HCT116 (cell line): Measurements from ENCODE around the gene KNCN. TPM values are rescaled to one million over a fixed set of nuclear protein-coding genes. Genes with fewer than 3 reads are reported as not detected.

ENCODE experiments used
- ATAC-seq: fragments of 200-7000 bp; cut with Tn5 transposase; 2 replicates; pipeline ENCODE4 v1.9.1; 2020; ENCODE audit warnings: mild to moderate bottlenecking, moderate library complexity
- BruUV-seq: library from RNA; stranded (reverse); fragments of 400-500 nt; replicated peaks from 2 replicates; lab custom pipeline; 2021; lab: Mats Ljungman, UMichigan
- CTCF ChIA-PET: fragments of 300-600 bp; sonication (Branson Sonifier 250); formaldehyde crosslinking; loops from one replicate; lab custom pipeline; 2021; ENCODE audit warnings: antibody characterized with exemption; lab: Charles Lee
- POLR2A ChIA-PET: fragments of 300-600, 350-600 bp; sonication (Branson Sonifier 250); formaldehyde crosslinking; loops from one replicate; lab custom pipeline; 2021; ENCODE audit warnings: antibody characterized with exemption; lab: Charles Lee
- RAD21 ChIA-PET, 2 experiments: fragments of 300-600 bp; sonication (Branson Sonifier 250); formaldehyde crosslinking; loops; one replicate each; lab custom pipeline; 2023; ENCODE audit warnings: low total read pairs in 2 of 2; ENCODE audit not compliant: uncharacterized antibody in 2 of 2, unreplicated experiment in 2 of 2, low non-redundant PET in 1 of 2; lab: Charles Lee
- DNase-seq: peaks from one replicate; pipeline ENCODE4 v3.0.0-alpha.2; 2010; ENCODE audit warnings: low read depth, low spot score
- H2AFZ ChIP-seq: fragments of 200-600 bp; shearing (Covaris generic), sonication (generic); 2 replicates; pipeline ENCODE4 v1.6.1; 2017; ENCODE audit warnings: low read depth, mixed run types, mixed read lengths, antibody characterized with exemption, low read length; ENCODE audit not compliant: poor library complexity, severe bottlenecking
- H3K27ac ChIP-seq: 2 replicates; pipeline ENCODE4 v1.5.1; 2012; ENCODE audit warnings: low read depth, low read length
- H3K27me3 ChIP-seq: fragments of 200-600 bp; sonication (generic); 2 replicates; pipeline ENCODE4 v1.6.1; 2016; ENCODE audit warnings: mixed run types, low read length, mixed read lengths; ENCODE audit not compliant: insufficient read depth
- H3K36me3 ChIP-seq, 2 experiments: fragments of 200-500 bp in 1 of 2; fragments of 200-600 bp in 1 of 2; sonication (Bioruptor generic) in 1 of 2; sonication (generic) in 1 of 2; 2 replicates each; pipeline versions ENCODE4 v1.5.1 to v1.6.1; 2014 to 2016; ENCODE audit warnings: low read length in 2 of 2, inconsistent platforms in 1 of 2, mixed read lengths in 1 of 2, mixed run types in 1 of 2; ENCODE audit not compliant: insufficient read depth in 2 of 2, control insufficient read depth in 1 of 2
- H3K4me1 ChIP-seq, 2 experiments: fragments of 200-600 bp in 1 of 2; sonication (generic) in 1 of 2; 2 replicates each; pipeline versions ENCODE4 v1.5.1 to v1.6.1; 2012 to 2017; ENCODE audit warnings: low read length in 2 of 2, inconsistent platforms in 1 of 2, mild to moderate bottlenecking in 1 of 2, mixed read lengths in 1 of 2, mixed run types in 1 of 2, moderate library complexity in 1 of 2; ENCODE audit not compliant: insufficient read depth in 2 of 2, control insufficient read depth in 1 of 2
- H3K4me2 ChIP-seq: fragments of 200-600 bp; sonication (generic); 2 replicates; pipeline ENCODE4 v1.6.1; 2017; ENCODE audit warnings: mixed run types, low read length, mixed read lengths
- H3K4me3 ChIP-seq, 2 experiments: fragments of 200-600 bp in 1 of 2; sonication (generic) in 1 of 2; replicated peaks in 1 of 2; 2 replicates each; pipeline ENCODE4 v1.5.1; 2011 to 2016; ENCODE audit warnings: low read length in 2 of 2, control low read depth in 1 of 2, low read depth in 1 of 2, mild to moderate bottlenecking in 1 of 2, mixed read lengths in 1 of 2, mixed run types in 1 of 2
- H3K79me2 ChIP-seq: fragments of 200-600 bp; sonication (generic); 2 replicates; pipeline ENCODE4 v1.6.1; 2017; ENCODE audit warnings: mild to moderate bottlenecking, mixed run types, low read length, moderate library complexity, mixed read lengths; ENCODE audit not compliant: insufficient read depth
- H3K9ac ChIP-seq: fragments of 200-600 bp; sonication (generic); 2 replicates; pipeline ENCODE4 v1.6.1; 2016; ENCODE audit warnings: low read length, mixed read lengths
- H3K9me2 ChIP-seq: fragments of 200-600 bp; sonication (generic), shearing (Covaris generic); 2 replicates; pipeline ENCODE4 v1.6.1; 2017; ENCODE audit warnings: mixed run types, mild to moderate bottlenecking, moderate library complexity; ENCODE audit not compliant: insufficient read depth
- H3K9me3 ChIP-seq, 2 experiments: fragments of 200-500 bp in 1 of 2; fragments of 200-600 bp in 1 of 2; sonication (Bioruptor generic) in 1 of 2; sonication (generic) in 1 of 2; 2 replicates each; pipeline ENCODE4 v1.6.1; 2014 to 2017; ENCODE audit warnings: low read length in 2 of 2, mixed read lengths in 2 of 2, inconsistent platforms in 1 of 2, low read depth in 1 of 2, mild to moderate bottlenecking in 1 of 2, mixed run types in 1 of 2, moderate library complexity in 1 of 2; ENCODE audit not compliant: control insufficient read depth in 1 of 2, insufficient read depth in 1 of 2
- H4K20me1 ChIP-seq: fragments of 200-600 bp; sonication (generic), shearing (Covaris generic); 2 replicates; pipeline ENCODE4 v1.6.1; 2017; ENCODE audit warnings: mixed run types, mild to moderate bottlenecking, moderate library complexity; ENCODE audit not compliant: insufficient read depth
- ATF3 ChIP-seq: IDR thresholded peaks from 2 replicates; pipeline ENCODE4 v1.6.1; 2012
- EGR1 ChIP-seq: IDR thresholded peaks from 2 replicates; pipeline ENCODE4 v1.6.1; 2012; ENCODE audit warnings: low read depth
- ELF1 ChIP-seq: IDR thresholded peaks from 2 replicates; pipeline ENCODE4 v1.6.1; 2012; ENCODE audit warnings: low read depth, borderline replicate concordance
- EZH2phosphoT487 ChIP-seq: fragments of 200-600 bp; IDR thresholded peaks from 2 replicates; pipeline ENCODE4 v1.6.1; 2018; ENCODE audit warnings: antibody characterized with exemption, borderline replicate concordance
- FOSL1 ChIP-seq: IDR thresholded peaks from 2 replicates; pipeline ENCODE4 v1.6.1; 2012; ENCODE audit warnings: low read depth
- JUND ChIP-seq: IDR thresholded peaks from 2 replicates; pipeline ENCODE4 v1.6.1; 2012
- MAX ChIP-seq: IDR thresholded peaks from 2 replicates; pipeline ENCODE4 v1.6.1; 2012
- POLR2A ChIP-seq: IDR thresholded peaks from 2 replicates; pipeline ENCODE4 v1.7.0; 2011; ENCODE audit warnings: borderline replicate concordance; ENCODE audit not compliant: insufficient read depth, insufficient read length; ENCODE audit errors: extremely low read depth
- POLR2AphosphoS5 ChIP-seq: IDR thresholded peaks from 2 replicates; pipeline ENCODE4 v1.6.1; 2011; ENCODE audit warnings: mild to moderate bottlenecking, low read depth, low read length, moderate library complexity
- SIN3A ChIP-seq: IDR thresholded peaks from 2 replicates; pipeline ENCODE4 v1.6.1; 2012; ENCODE audit warnings: low read depth
- SRF ChIP-seq: IDR thresholded peaks from 2 replicates; pipeline ENCODE4 v1.6.1; 2012; ENCODE audit warnings: low read depth
- TCF7L2 ChIP-seq: IDR thresholded peaks from 2 replicates; pipeline ENCODE4 v1.7.0; 2011; ENCODE audit warnings: borderline replicate concordance, inconsistent platforms; ENCODE audit not compliant: insufficient read depth, insufficient read length; ENCODE audit errors: extremely low read depth
- intact Hi-C: fragments of 100-400 bp; cut with micrococcal nuclease; formaldehyde crosslinking; loops from 2 replicates; pipeline ENCODE4 v1.10.0; 2022
- total RNA-seq: library from RNA; stranded (reverse); gene quantifications from one replicate; pipeline ENCODE4 v1.2.1, GENCODE V29; 2021; ENCODE audit not compliant: unreplicated experiment
- TF ChIP-seq, protein P1 (sequence below): IDR thresholded peaks from 2 replicates; pipeline ENCODE4 v1.6.1; 2012; ENCODE audit warnings: low read depth

KNCN gene
- total RNA-seq, 1 experiment from 2014 or later: not detected

DNA sequence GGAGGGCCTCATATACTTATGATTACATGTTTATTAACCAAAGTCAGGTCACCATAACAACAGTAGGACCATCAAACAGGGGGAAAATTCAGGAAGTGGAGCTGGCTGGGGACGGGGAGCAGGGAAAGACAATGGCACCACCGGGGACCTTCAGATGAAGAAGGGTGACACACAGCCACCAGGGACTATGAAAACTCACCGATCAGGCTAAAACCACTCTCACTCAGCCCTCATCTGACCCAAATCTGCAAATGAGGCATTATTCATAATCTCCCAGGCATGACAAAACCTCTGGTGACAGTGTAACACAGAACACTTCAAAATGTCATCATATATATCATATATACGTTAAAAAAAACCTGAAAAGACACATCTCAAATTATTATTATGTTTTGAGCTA lies 41.4 kb upstream of the KNCN start:
- ChIA-PET POLR2A (no interaction called here), RAD21 (no interaction called here), CTCF (no interaction called here)
- H3K79me2 ChIP-seq: no peaks in the 10 kb centered on the region
- H3K4me3 ChIP-seq: no peak overlapping the region
- H3K9me2 ChIP-seq: no peaks in the 10 kb centered on the region
- no peak overlapping the region for H3K4me2 ChIP-seq
- no peaks in the 10 kb centered on the region for H3K27me3 ChIP-seq
- H3K9me3 ChIP-seq: no peaks in the 10 kb centered on the region
- no peak overlapping the region for H3K9ac ChIP-seq
- peaks cover 14 to 23% of the 10 kb centered on the region in 2 experiments; a peak in 2 of 4 replicates for H3K36me3 ChIP-seq
- DNase-seq (no peak), ATAC-seq (no peak)
- intact Hi-C loops: no loop called here
- TF ChIP-seq SRF (no peak), POLR2AphosphoS5 (no peak), JUND (no peak), MAX (no peak), EZH2phosphoT487 (no peak), ELF1 (no peak), FOSL1 (no peak), SIN3A (no peak), TCF7L2 (no peak), ATF3 (no peak), POLR2A (no peak), EGR1 (no peak)
- TF ChIP-seq, protein P1, sequence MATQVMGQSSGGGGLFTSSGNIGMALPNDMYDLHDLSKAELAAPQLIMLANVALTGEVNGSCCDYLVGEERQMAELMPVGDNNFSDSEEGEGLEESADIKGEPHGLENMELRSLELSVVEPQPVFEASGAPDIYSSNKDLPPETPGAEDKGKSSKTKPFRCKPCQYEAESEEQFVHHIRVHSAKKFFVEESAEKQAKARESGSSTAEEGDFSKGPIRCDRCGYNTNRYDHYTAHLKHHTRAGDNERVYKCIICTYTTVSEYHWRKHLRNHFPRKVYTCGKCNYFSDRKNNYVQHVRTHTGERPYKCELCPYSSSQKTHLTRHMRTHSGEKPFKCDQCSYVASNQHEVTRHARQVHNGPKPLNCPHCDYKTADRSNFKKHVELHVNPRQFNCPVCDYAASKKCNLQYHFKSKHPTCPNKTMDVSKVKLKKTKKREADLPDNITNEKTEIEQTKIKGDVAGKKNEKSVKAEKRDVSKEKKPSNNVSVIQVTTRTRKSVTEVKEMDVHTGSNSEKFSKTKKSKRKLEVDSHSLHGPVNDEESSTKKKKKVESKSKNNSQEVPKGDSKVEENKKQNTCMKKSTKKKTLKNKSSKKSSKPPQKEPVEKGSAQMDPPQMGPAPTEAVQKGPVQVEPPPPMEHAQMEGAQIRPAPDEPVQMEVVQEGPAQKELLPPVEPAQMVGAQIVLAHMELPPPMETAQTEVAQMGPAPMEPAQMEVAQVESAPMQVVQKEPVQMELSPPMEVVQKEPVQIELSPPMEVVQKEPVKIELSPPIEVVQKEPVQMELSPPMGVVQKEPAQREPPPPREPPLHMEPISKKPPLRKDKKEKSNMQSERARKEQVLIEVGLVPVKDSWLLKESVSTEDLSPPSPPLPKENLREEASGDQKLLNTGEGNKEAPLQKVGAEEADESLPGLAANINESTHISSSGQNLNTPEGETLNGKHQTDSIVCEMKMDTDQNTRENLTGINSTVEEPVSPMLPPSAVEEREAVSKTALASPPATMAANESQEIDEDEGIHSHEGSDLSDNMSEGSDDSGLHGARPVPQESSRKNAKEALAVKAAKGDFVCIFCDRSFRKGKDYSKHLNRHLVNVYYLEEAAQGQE: no peak
- H3K27ac ChIP-seq: no peak overlapping the region
- no peaks in the 10 kb centered on the region for H3K4me1 ChIP-seq
- BruUV-seq: no TSS peak
- H4K20me1 ChIP-seq: no peaks in the 10 kb centered on the region
- H2AFZ ChIP-seq: no peak overlapping the region
